HepG2 (cell line): ENCODE data around the gene ZBTB7A. TPM values are rescaled to one million over a fixed set of nuclear protein-coding genes. Genes with fewer than 3 reads are reported as not detected.

ENCODE experiments used
- polyA plus RNA-seq, 8 experiments: library from polyadenylated mRNA; depleted of rRNA in 3 of 8; stranded (reverse) in 7 of 8; unstranded in 1 of 8; fragments of >200 nt; fragmentation: Illumina TruSeq in 4 of 8; extraction: Trizol in 4 of 8; gene quantifications; 2 replicates each; pipeline versions ENCODE4 v1.2.1 to v1.2.3, GENCODE V29; 2011 to 2016; ENCODE audit warnings: low read depth in 4 of 8, missing spikeins in 1 of 8, mixed read lengths in 1 of 8; ENCODE audit not compliant: insufficient read depth in 1 of 8
- total RNA-seq, 5 experiments: library from RNA; depleted of rRNA; stranded (reverse); fragments of >200 nt; fragmentation: Illumina TruSeq; extraction: Trizol; gene quantifications; 2 replicates each; pipeline ENCODE4 v1.2.3, GENCODE V29; 2016; ENCODE audit warnings: low read depth in 1 of 5

Gene ZBTB7A
- total and polyA plus RNA-seq, 2 of the 13 experiments (the other 11 are each of a cell fraction or from before 2014, with no cell fraction given): 3.6 to 4.0 TPM

Other genes starting within 250 kb of the ZBTB7A start
- gene ZFR2, start 197.9 kb downstream of the ZBTB7A start, total RNA-seq (2016; rRNA removed; fragmentation: Illumina TruSeq; extraction: Trizol): 0.69 and 1.00 TPM in 2 replicates
- gene ZFR2, start 197.9 kb downstream of the ZBTB7A start, polyA plus RNA-seq (2011; rRNA removed): 0.37 and 0.50 TPM in 2 replicates
- not detected in 2 replicates for gene ATCAY, start 186.2 kb downstream of the ZBTB7A start, total RNA-seq (2016; rRNA removed; fragmentation: Illumina TruSeq; extraction: Trizol)
- not detected in 2 replicates for gene ATCAY, start 186.2 kb downstream of the ZBTB7A start, polyA plus RNA-seq (2011; rRNA removed)
- not detected in 2 replicates for gene NMRK2, start 133.8 kb downstream of the ZBTB7A start, total RNA-seq (2016; rRNA removed; fragmentation: Illumina TruSeq; extraction: Trizol)
- gene NMRK2, start 133.8 kb downstream of the ZBTB7A start, polyA plus RNA-seq (2011; rRNA removed): not detected in 2 replicates
- 22.0 and 30.5 TPM in 2 replicates for gene DAPK3, start 95.8 kb downstream of the ZBTB7A start, total RNA-seq (2016; rRNA removed; fragmentation: Illumina TruSeq; extraction: Trizol)
- 37.3 and 51.9 TPM in 2 replicates for gene DAPK3, start 95.8 kb downstream of the ZBTB7A start, polyA plus RNA-seq (2011; rRNA removed)
- 1,722 and 1,777 TPM in 2 replicates for gene EEF2, start 81.4 kb downstream of the ZBTB7A start, total RNA-seq (2016; rRNA removed; fragmentation: Illumina TruSeq; extraction: Trizol)
- 1,441 and 1,465 TPM in 2 replicates for gene EEF2, start 81.4 kb downstream of the ZBTB7A start, polyA plus RNA-seq (2011; rRNA removed)
- 20.1 and 22.4 TPM in 2 replicates for gene PIAS4, start 59.2 kb downstream of the ZBTB7A start, total RNA-seq (2016; rRNA removed; fragmentation: Illumina TruSeq; extraction: Trizol)
- 8.7 and 9.0 TPM in 2 replicates for gene PIAS4, start 59.2 kb downstream of the ZBTB7A start, polyA plus RNA-seq (2011; rRNA removed)
- gene MAP2K2, start 57.2 kb upstream of the ZBTB7A start, total RNA-seq (2016; rRNA removed; fragmentation: Illumina TruSeq; extraction: Trizol): 72.2 and 80.9 TPM in 2 replicates
- gene MAP2K2, start 57.2 kb upstream of the ZBTB7A start, polyA plus RNA-seq (2011; rRNA removed): 70.3 and 88.1 TPM in 2 replicates
- gene CREB3L3, start 86.7 kb upstream of the ZBTB7A start, total RNA-seq (2016; rRNA removed; fragmentation: Illumina TruSeq; extraction: Trizol): 3.8 and 4.5 TPM in 2 replicates
- gene CREB3L3, start 86.7 kb upstream of the ZBTB7A start, polyA plus RNA-seq (2011; rRNA removed): 3.8 and 7.0 TPM in 2 replicates
- gene SIRT6, start 115.7 kb upstream of the ZBTB7A start, total RNA-seq (2016; rRNA removed; fragmentation: Illumina TruSeq; extraction: Trizol): 8.6 and 11.0 TPM in 2 replicates
- 18.4 and 20.7 TPM in 2 replicates for gene SIRT6, start 115.7 kb upstream of the ZBTB7A start, polyA plus RNA-seq (2011; rRNA removed)
- 0.13 TPM in 1 of 2 replicates, not detected in the other for gene ANKRD24, start 115.8 kb upstream of the ZBTB7A start, total RNA-seq (2016; rRNA removed; fragmentation: Illumina TruSeq; extraction: Trizol)
- 0.17 and 0.24 TPM in 2 replicates for gene ANKRD24, start 115.8 kb upstream of the ZBTB7A start, polyA plus RNA-seq (2011; rRNA removed)
- not detected in 2 replicates for gene EBI3, start 162.6 kb upstream of the ZBTB7A start, total RNA-seq (2016; rRNA removed; fragmentation: Illumina TruSeq; extraction: Trizol)
- 3.4 and 8.3 TPM in 2 replicates for gene EBI3, start 162.6 kb upstream of the ZBTB7A start, polyA plus RNA-seq (2011; rRNA removed)
- 17.9 and 18.4 TPM in 2 replicates for gene YJU2, start 180.2 kb upstream of the ZBTB7A start, total RNA-seq (2016; rRNA removed; fragmentation: Illumina TruSeq; extraction: Trizol)
- 9.3 and 10.1 TPM in 2 replicates for gene YJU2, start 180.2 kb upstream of the ZBTB7A start, polyA plus RNA-seq (2011; rRNA removed)
- gene SHD, start 212.4 kb upstream of the ZBTB7A start, total RNA-seq (2016; rRNA removed; fragmentation: Illumina TruSeq; extraction: Trizol): 0.11 TPM in 1 of 2 replicates, not detected in the other
- 0.20 and 0.42 TPM in 2 replicates for gene SHD, start 212.4 kb upstream of the ZBTB7A start, polyA plus RNA-seq (2011; rRNA removed)
- 0.11 TPM in 1 of 2 replicates, not detected in the other for gene TMIGD2, start 235.5 kb upstream of the ZBTB7A start, total RNA-seq (2016; rRNA removed; fragmentation: Illumina TruSeq; extraction: Trizol)
- gene TMIGD2, start 235.5 kb upstream of the ZBTB7A start, polyA plus RNA-seq (2011; rRNA removed): 1.0 and 2.5 TPM in 2 replicates
- gene FSD1, start 237.7 kb upstream of the ZBTB7A start, total RNA-seq (2016; rRNA removed; fragmentation: Illumina TruSeq; extraction: Trizol): 0.29 TPM in 1 of 2 replicates, not detected in the other
- 0.66 and 1.4 TPM in 2 replicates for gene FSD1, start 237.7 kb upstream of the ZBTB7A start, polyA plus RNA-seq (2011; rRNA removed)